Thoracic aorta (tissue), 2 donors: ENCODE measurements around the gene SLC36A3. TPM values are rescaled to one million over a fixed set of nuclear protein-coding genes. Genes with fewer than 3 reads are reported as not detected.

Source experiments
- ATAC-seq: fragments of 150-250 bp; one replicate; pipeline ENCODE4 v1.8.0; 2017; ENCODE audit warnings: low read depth; ENCODE audit not compliant: insufficient number of reproducible peaks, low FRiP score
- DNase-seq: peaks from one replicate; pipeline ENCODE4 v3.0.0-alpha.2; 2020; ENCODE audit warnings: low spot score
- H3K27ac ChIP-seq, 2 donors: fragments of 200-600 bp; sonication (generic); 1 replicate in 1 of 2; 2 replicates in 1 of 2; pipeline ENCODE4 v1.5.1; 2016; ENCODE audit warnings: mild to moderate bottlenecking in 2 of 2, moderate library complexity in 2 of 2
- H3K27me3 ChIP-seq: fragments of 200-600 bp; sonication (generic); replicated peaks from 2 replicates; pipeline ENCODE4 v1.6.0; 2016; ENCODE audit warnings: mild to moderate bottlenecking; ENCODE audit not compliant: insufficient read depth
- H3K36me3 ChIP-seq: fragments of 200-600 bp; sonication (generic); one replicate; pipeline ENCODE4 v1.5.1; 2016
- H3K4me1 ChIP-seq, 2 donors: fragments of 200-600 bp; sonication (generic); 1 replicate in 1 of 2; 2 replicates in 1 of 2; pipeline versions ENCODE4 v1.5.1 to v1.6.0; 2016; ENCODE audit warnings: low read depth in 2 of 2, mild to moderate bottlenecking in 1 of 2; ENCODE audit not compliant: control insufficient read depth in 1 of 2
- H3K4me3 ChIP-seq: fragments of 200-600 bp; sonication (generic); 2 replicates; pipeline ENCODE4 v1.5.1; 2016; ENCODE audit warnings: mild to moderate bottlenecking
- H3K9me3 ChIP-seq: fragments of 200-600 bp; sonication (generic); 2 replicates; pipeline ENCODE4 v1.5.1; 2016
- total RNA-seq, 2 donors: library from RNA; depleted of rRNA; stranded (reverse); fragments of >200 nt; gene quantifications; one replicate each; pipeline versions ENCODE4 v1.1.0 to v1.2.3, GENCODE V29; 2016
- TF ChIP-seq, protein P1 (sequence below): fragments of 200-600 bp; sonication (generic); IDR thresholded peaks from one replicate; pipeline ENCODE4 v1.5.1; 2019; ENCODE audit warnings: antibody characterized with exemption

The SLC36A3 gene
- total RNA-seq, 2 donors from 2014 or later: not detected

DNA sequence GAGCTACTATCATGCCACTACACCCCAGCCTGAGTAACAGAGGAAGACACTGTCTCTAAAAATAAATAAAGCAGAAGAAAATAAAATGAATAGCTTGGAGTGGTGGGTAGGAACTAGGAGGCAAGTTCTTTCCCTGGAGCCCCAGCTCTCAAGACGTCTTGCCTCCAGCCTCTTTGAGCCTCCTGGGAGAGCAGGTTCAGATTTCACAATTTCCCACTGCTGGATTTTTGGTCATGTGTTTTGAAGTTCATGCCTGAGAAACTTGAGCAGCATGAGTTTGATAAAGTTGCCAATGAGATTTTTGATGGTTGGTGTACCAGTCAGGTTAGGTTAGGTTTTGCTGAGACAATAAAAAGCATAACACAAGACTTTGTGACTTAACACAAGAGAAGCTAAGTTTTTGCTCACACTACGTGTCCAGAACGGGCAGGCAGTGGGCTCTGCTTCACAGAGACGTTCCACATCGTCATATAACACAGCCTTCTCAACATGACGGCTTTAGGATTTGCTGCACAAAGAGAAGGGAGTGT is 75.6 kb downstream of the SLC36A3 start:
- Histone ChIP-seq H3K4me1 (peaks cover 6 to 10% of the 10 kb centered on the region in 2 donors), H3K27me3 (no peaks in the 10 kb centered on the region), H3K36me3 (no peaks in the 10 kb centered on the region), H3K9me3 (no peaks in the 10 kb centered on the region), H3K4me3 (no peak overlapping the region), H3K27ac (no peak overlapping the region)
- ATAC-seq: no peak
- TF ChIP-seq, protein P1, sequence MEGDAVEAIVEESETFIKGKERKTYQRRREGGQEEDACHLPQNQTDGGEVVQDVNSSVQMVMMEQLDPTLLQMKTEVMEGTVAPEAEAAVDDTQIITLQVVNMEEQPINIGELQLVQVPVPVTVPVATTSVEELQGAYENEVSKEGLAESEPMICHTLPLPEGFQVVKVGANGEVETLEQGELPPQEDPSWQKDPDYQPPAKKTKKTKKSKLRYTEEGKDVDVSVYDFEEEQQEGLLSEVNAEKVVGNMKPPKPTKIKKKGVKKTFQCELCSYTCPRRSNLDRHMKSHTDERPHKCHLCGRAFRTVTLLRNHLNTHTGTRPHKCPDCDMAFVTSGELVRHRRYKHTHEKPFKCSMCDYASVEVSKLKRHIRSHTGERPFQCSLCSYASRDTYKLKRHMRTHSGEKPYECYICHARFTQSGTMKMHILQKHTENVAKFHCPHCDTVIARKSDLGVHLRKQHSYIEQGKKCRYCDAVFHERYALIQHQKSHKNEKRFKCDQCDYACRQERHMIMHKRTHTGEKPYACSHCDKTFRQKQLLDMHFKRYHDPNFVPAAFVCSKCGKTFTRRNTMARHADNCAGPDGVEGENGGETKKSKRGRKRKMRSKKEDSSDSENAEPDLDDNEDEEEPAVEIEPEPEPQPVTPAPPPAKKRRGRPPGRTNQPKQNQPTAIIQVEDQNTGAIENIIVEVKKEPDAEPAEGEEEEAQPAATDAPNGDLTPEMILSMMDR: no peak
- DNase-seq: no peak

Other genes starting within 250 kb of the SLC36A3 start
- 100 to 1,000 TPM in 1 of 2 donors, 10 to 100 TPM in 1; 77.4 to 103 TPM for gene TNIP1, start 222.7 kb downstream of the SLC36A3 start, total RNA-seq
- 100 to 1,000 TPM; 207 to 349 TPM for gene ANXA6, start 146.0 kb downstream of the SLC36A3 start, total RNA-seq
- gene CCDC69, start 79.7 kb downstream of the SLC36A3 start, total RNA-seq: 10 to 100 TPM; 39.1 to 75.3 TPM
- 10 to 100 TPM; 26.1 to 32.1 TPM for gene GM2A, start 50.6 kb downstream of the SLC36A3 start, total RNA-seq
- not detected for gene SLC36A2, start 43.8 kb upstream of the SLC36A3 start, total RNA-seq
- 10 to 100 TPM; 16.0 to 26.5 TPM for gene SLC36A1, start 143.8 kb upstream of the SLC36A3 start, total RNA-seq